Esophagus muscularis mucosa (tissue), 3 donors: ENCODE measurements around the gene CFHR5.

Experiments
- POLR2A ChIP-seq: fragments of 450-650 bp; IDR thresholded peaks from one replicate; pipeline ENCODE4 v1.6.1; 2017; ENCODE audit warnings: antibody characterized with exemption, moderate library complexity, mild to moderate bottlenecking, low read depth
- POLR2AphosphoS5 ChIP-seq, 2 donors: sonication (generic); formaldehyde crosslinking; IDR thresholded peaks; one replicate each; pipeline ENCODE4 v1.6.1; 2017; ENCODE audit warnings: antibody characterized with exemption in 2 of 2
- TF ChIP-seq, protein P1 (sequence below), 3 experiments: fragments of 200-600 bp in 2 of 3; fragments of 450-650 bp in 1 of 3; sonication (generic) in 2 of 3; IDR thresholded peaks; one replicate each; pipeline ENCODE4 v1.5.1; 2017 to 2019; ENCODE audit warnings: antibody characterized with exemption in 3 of 3, mild to moderate bottlenecking in 2 of 3, moderate library complexity in 1 of 3

GRCh38 chr1:196976278-196976677, 1.1 kb upstream of the CFHR5 start:
- TF ChIP-seq, protein P1, sequence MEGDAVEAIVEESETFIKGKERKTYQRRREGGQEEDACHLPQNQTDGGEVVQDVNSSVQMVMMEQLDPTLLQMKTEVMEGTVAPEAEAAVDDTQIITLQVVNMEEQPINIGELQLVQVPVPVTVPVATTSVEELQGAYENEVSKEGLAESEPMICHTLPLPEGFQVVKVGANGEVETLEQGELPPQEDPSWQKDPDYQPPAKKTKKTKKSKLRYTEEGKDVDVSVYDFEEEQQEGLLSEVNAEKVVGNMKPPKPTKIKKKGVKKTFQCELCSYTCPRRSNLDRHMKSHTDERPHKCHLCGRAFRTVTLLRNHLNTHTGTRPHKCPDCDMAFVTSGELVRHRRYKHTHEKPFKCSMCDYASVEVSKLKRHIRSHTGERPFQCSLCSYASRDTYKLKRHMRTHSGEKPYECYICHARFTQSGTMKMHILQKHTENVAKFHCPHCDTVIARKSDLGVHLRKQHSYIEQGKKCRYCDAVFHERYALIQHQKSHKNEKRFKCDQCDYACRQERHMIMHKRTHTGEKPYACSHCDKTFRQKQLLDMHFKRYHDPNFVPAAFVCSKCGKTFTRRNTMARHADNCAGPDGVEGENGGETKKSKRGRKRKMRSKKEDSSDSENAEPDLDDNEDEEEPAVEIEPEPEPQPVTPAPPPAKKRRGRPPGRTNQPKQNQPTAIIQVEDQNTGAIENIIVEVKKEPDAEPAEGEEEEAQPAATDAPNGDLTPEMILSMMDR (IDR thresholded peaks at IDR 0.05): no peak
- TF ChIP-seq POLR2A (no peak), POLR2AphosphoS5 (IDR thresholded peaks at IDR 0.05) (no peak)
